Colon (tissue), 2 donors: ENCODE data around the gene CXXC1.
"Not testable (repeated sequence)": the region's sequence is repeated elsewhere in the genome, so short reads cannot be mapped to it uniquely, and the experiment has no call there.

Experiments
- FAIRE-seq: peaks from 2 replicates; lab custom pipeline; 2012; peaks lifted over from hg19 to GRCh38; lab: Jason Lieb, UNC
- donor health status: control.
- donor health status: control.

Gene CXXC1

GRCh38 chr18:50274044-50274442, 13.4 kb downstream of the CXXC1 start:
- no peak for FAIRE-seq

DNA sequence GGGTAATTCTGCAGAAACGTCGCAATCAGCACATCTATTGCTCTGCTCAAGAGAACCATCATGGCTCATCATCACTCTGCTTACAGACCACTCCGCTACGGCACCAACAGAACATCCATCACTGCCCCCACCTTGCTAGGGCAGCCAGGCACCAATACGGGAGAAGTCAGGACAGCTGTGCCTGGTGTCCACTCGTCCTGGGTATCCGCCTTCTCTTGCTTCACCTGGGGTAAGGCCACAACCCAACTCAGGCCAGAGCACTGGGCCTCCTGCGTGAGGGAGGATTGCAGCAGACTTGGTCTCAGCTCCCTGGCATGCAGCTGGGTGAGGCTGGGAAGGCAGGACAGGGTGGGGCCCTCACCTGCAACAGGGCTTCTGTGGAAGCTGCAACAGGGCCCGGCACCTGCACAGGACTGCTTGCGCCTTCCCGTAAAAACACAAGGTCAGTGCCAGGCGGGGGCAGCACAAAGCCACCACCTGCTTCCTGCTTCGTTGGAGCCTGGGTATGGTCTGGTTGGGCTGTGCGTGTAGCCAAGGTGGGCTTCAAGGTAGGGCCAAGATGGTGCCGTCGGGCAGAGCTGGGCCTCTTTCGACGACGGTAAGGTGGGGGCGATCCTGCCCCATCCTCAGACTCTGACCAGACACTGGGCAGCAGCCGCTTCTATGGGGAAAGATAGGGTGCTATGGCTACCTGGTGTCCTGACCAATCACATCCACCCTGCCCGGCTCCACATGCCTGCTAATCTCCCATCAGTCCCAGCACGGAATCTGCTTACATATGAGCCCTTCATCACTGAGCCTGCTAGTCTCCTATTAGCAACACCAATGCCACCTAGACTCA, 14.1 kb downstream of the CXXC1 start:
- FAIRE-seq = no peak

DNA sequence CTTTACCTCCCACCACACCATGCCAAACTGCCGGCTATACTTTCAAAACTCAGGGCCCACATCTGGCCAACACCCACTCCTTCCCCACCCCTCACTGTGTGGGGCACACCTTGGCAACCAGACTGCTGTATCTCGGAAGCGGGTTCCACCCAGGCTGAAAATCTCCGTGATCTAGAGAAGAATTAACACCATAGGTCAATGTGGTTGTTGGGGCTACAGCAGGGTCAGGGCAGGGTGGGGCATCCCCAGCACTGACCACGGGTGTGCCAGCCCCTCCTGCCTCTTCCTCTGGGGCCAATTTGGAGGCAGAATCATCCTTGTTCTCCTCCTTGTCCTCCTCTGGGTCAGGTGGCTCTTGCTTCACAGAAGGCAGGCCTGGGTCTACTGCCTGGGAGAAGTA, 14.9 kb downstream of the CXXC1 start:
- FAIRE-seq = no peak

DNA sequence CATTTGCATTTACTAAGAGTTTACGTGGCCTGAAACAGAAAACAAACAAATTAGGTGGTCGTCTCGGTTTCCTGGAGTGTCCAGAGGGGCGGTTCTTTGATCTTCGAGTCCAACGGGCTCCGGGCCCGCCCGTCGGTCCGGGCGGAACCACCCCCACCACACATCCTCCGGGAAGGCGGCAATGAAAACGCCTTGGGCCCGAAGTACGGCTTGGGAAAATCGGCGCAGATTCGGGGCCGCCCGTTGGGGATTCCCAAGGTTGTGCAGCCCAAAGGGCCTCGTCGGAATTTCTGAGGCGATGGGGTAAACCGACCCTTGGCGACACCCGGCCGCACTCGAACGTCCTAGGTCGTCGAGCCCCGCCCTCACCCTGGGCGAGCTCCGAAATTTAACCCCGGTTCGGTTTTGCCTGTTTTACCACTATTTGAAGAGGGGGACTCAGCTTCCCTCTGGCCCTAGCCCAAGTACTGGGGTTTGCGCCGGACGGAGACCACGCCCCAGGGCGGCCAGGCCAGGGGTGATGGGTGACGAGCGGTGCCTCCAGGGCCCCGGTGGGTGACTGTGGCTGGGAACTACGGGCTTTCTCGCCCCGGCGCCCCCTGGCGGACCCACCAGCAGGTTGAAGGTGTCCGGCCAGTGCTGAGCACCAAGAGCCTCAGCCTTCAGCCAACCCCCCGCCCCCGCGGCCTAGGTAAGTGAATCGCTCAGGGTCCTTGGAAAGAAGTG, 19.3 kb downstream of the CXXC1 start:
- FAIRE-seq = no peak

GRCh38 chr18:50266248-50266704, 21.2 kb downstream of the CXXC1 start, which contains the start of gene CFAP53:
TSS of gene CFAP53 (minus strand) at chr18:50266495. CDS start at chr18:50266404, 91 bp downstream.
- no peak for FAIRE-seq

- no peak for FAIRE-seq
Observed at GRCh38 chr18:50262977-50263376, 24.5 kb downstream of the CXXC1 start.

GRCh38 chr18:50250935-50251334, 36.6 kb downstream of the CXXC1 start:
- FAIRE-seq = no peak

GRCh38 chr18:50249576-50249975, 37.9 kb downstream of the CXXC1 start:
- FAIRE-seq = no peak

GRCh38 chr18:50247561-50247960, 39.9 kb downstream of the CXXC1 start:
- FAIRE-seq = no peak

DNA sequence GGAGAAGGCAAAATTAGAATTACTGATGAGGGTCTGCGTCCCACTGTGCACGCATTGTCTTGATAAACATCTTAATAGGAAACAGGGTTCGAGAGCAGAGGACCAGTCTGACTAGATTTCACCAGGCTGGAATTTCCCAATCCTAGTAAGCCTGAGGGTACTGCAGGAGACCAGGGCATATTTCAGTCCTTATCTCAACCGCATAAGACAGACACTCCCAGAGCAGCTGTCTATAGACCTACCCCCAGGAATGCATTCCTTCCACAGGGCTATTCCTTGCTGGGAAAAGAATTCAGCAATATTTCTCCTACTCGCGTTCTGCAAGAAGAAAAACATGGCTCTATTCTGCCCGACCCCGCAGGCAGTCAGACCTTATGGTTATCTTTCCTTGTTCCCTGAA, 45.7 kb downstream of the CXXC1 start:
- not testable (repeated sequence) for FAIRE-seq

- no peak for FAIRE-seq
Observed at GRCh38 chr18:50240080-50240563, 47.4 kb downstream of the CXXC1 start.

DNA sequence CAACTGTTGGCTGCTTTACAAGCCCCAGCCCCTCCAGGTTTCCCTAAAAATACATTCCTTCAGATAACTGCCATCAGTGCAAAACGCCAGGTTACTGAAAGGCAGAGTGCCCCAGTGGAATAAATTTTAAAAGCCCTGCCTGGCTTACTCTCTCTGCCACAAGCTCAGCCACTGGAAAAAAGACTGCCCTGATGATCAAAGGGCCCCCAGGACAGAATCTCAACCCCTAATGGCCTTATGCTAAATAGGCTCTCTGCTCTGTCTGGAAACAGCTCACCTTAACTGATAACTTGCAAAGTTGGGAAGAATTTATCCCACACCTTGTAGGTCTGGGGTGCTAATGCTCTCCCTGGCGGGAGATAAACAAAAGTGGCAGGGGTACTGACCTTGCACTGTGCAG, 55.1 kb downstream of the CXXC1 start:
- FAIRE-seq = no peak
